CD14-positive monocyte (primary cell): ENCODE data around the gene ZFYVE28. TPM values are rescaled to one million over a fixed set of nuclear protein-coding genes. Genes with fewer than 3 reads are reported as not detected.

ENCODE experiments used
- DNase-seq, 3 donors: peaks; one replicate each; pipeline ENCODE4 v3.0.0-alpha.2; 2011 to 2022
- H2AFZ ChIP-seq: 2 replicates; pipeline ENCODE4 v1.6.0; 2012; ENCODE audit warnings: mild to moderate bottlenecking, low read depth, low read length, inconsistent platforms; ENCODE audit not compliant: insufficient read depth, poor library complexity, severe bottlenecking
- H3K27ac ChIP-seq, 2 donors: 1 replicate in 1 of 2; 2 replicates in 1 of 2; pipeline ENCODE4 v1.5.1; 2012 to 2013; ENCODE audit warnings: low read length in 2 of 2, control low read depth in 1 of 2, inconsistent platforms in 1 of 2, low read depth in 1 of 2, mild to moderate bottlenecking in 1 of 2
- H3K27me3 ChIP-seq, 2 donors: one replicate each; pipeline versions ENCODE4 v1.6.0 to v1.6.1; 2011 to 2013; ENCODE audit warnings: low read length in 2 of 2; ENCODE audit not compliant: control insufficient read depth in 2 of 2, insufficient read depth in 2 of 2
- H3K36me3 ChIP-seq, 2 donors: replicated peaks in 1 of 2; 1 replicate in 1 of 2; 2 replicates in 1 of 2; pipeline versions ENCODE4 v1.5.1 to v1.6.1; 2012 to 2013; ENCODE audit warnings: low read length in 2 of 2, control low read depth in 1 of 2, inconsistent platforms in 1 of 2, mild to moderate bottlenecking in 1 of 2; ENCODE audit not compliant: insufficient read depth in 2 of 2, control insufficient read depth in 1 of 2
- H3K4me1 ChIP-seq, 2 donors: 1 replicate in 1 of 2; 2 replicates in 1 of 2; pipeline versions ENCODE4 v1.5.1 to v1.6.1; 2012 to 2013; ENCODE audit warnings: low read length in 2 of 2, control low read depth in 1 of 2, inconsistent platforms in 1 of 2, mild to moderate bottlenecking in 1 of 2, moderate library complexity in 1 of 2; ENCODE audit not compliant: insufficient read depth in 2 of 2, control insufficient read depth in 1 of 2
- H3K4me2 ChIP-seq: replicated peaks from 2 replicates; pipeline ENCODE3; 2012; ENCODE audit warnings: low read length, moderate library complexity, mild to moderate bottlenecking; ENCODE audit not compliant: poor library complexity, severe bottlenecking; ENCODE audit errors: extremely low read depth
- H3K4me3 ChIP-seq, 3 experiments: fragments of 200-600 bp in 1 of 3; sonication (generic) in 1 of 3; replicated peaks in 1 of 3; 1 replicate in 2 of 3; 2 replicates in 1 of 3; pipeline ENCODE4 v1.5.1; 2011 to 2013; ENCODE audit warnings: low read length in 3 of 3, mild to moderate bottlenecking in 3 of 3, control low read depth in 2 of 3, low read depth in 2 of 3, inconsistent platforms in 1 of 3, moderate library complexity in 1 of 3
- H3K79me2 ChIP-seq: 2 replicates; pipeline ENCODE4 v1.6.0; 2012; ENCODE audit warnings: mild to moderate bottlenecking, control low read depth, inconsistent platforms, low read length, moderate library complexity; ENCODE audit not compliant: insufficient read depth
- H3K9ac ChIP-seq: 2 replicates; pipeline ENCODE4 v1.6.0; 2017; ENCODE audit warnings: low read length, mild to moderate bottlenecking; ENCODE audit not compliant: insufficient read depth, poor library complexity, severe bottlenecking
- H3K9me3 ChIP-seq, 2 donors: replicated peaks in 1 of 2; 1 replicate in 1 of 2; 2 replicates in 1 of 2; pipeline versions ENCODE4 v1.5.1 to v1.6.1; 2012 to 2013; ENCODE audit warnings: low read length in 2 of 2, control low read depth in 1 of 2; ENCODE audit not compliant: control insufficient read depth in 1 of 2, insufficient read depth in 1 of 2
- H4K20me1 ChIP-seq: 2 replicates; pipeline ENCODE4 v1.6.0; 2012; ENCODE audit warnings: mild to moderate bottlenecking, low read length, control low read depth, moderate library complexity; ENCODE audit not compliant: insufficient read depth
- H3K27ac Mint-ChIP-seq, 7 donors: one replicate each; pipeline ENCODE4 v1.8.0; 2020; ENCODE audit warnings: mild to moderate bottlenecking in 7 of 7, mixed read lengths in 7 of 7, moderate library complexity in 6 of 7, inconsistent platforms in 2 of 7
- H3K27me3 Mint-ChIP-seq, 3 donors: one replicate each; pipeline ENCODE4 v1.8.0; 2021 to 2022; ENCODE audit warnings: low read depth in 3 of 3, mild to moderate bottlenecking in 3 of 3, mixed read lengths in 3 of 3, moderate library complexity in 3 of 3, inconsistent platforms in 1 of 3
- H3K36me3 Mint-ChIP-seq, 2 donors: one replicate each; pipeline ENCODE4 v1.8.0; 2020; ENCODE audit warnings: mixed read lengths in 2 of 2, inconsistent platforms in 1 of 2, mild to moderate bottlenecking in 1 of 2
- H3K4me1 Mint-ChIP-seq: one replicate; pipeline ENCODE4 v1.8.0; 2020; ENCODE audit warnings: mild to moderate bottlenecking, mixed read lengths
- H3K4me3 Mint-ChIP-seq, 2 donors: one replicate each; pipeline ENCODE4 v1.8.0; 2020; ENCODE audit warnings: mild to moderate bottlenecking in 2 of 2, mixed read lengths in 2 of 2, moderate library complexity in 1 of 2
- H3K9me3 Mint-ChIP-seq, 7 donors: one replicate each; pipeline ENCODE4 v1.8.0; 2020 to 2022; ENCODE audit warnings: mixed read lengths in 7 of 7, mild to moderate bottlenecking in 6 of 7, moderate library complexity in 6 of 7, inconsistent platforms in 2 of 7
- WGBS: methylation state at CpG from one replicate; pipeline ENCODE4 v1.1.5; 2013; ENCODE audit warnings: missing lambda C conversion rate; ENCODE audit not compliant: insufficient coverage; 5-methylcytosine and 5-hydroxymethylcytosine counted together
- intact Hi-C, 2 donors: fragments of 100-400 bp; cut with micrococcal nuclease; formaldehyde crosslinking; loops; one replicate each; pipeline versions ENCODE4 v1.15.0 to v1.15.1; 2023
- polyA plus RNA-seq, 3 donors: library from polyadenylated mRNA; depleted of rRNA in 1 of 3; unstranded in 2 of 3; stranded (reverse) in 1 of 3; fragments of 300-500 nt in 2 of 3; fragments of >200 nt in 1 of 3; fragmentation: Illumina TruSeq in 2 of 3; gene quantifications; 1 replicate in 2 of 3; 2 replicates in 1 of 3; pipeline ENCODE4 v1.2.3, GENCODE V29; 2012 to 2021
- TF ChIP-seq, protein P1 (sequence below): fragments of 200-600 bp; IDR thresholded peaks from one replicate; pipeline ENCODE4 v1.8.0; 2022; ENCODE audit warnings: antibody characterized with exemption, mild to moderate bottlenecking

The ZFYVE28 gene
- polyA plus RNA-seq, 3 donors = 1.0 to 4.4 (median 1.1) TPM

- TF ChIP-seq, protein P1, sequence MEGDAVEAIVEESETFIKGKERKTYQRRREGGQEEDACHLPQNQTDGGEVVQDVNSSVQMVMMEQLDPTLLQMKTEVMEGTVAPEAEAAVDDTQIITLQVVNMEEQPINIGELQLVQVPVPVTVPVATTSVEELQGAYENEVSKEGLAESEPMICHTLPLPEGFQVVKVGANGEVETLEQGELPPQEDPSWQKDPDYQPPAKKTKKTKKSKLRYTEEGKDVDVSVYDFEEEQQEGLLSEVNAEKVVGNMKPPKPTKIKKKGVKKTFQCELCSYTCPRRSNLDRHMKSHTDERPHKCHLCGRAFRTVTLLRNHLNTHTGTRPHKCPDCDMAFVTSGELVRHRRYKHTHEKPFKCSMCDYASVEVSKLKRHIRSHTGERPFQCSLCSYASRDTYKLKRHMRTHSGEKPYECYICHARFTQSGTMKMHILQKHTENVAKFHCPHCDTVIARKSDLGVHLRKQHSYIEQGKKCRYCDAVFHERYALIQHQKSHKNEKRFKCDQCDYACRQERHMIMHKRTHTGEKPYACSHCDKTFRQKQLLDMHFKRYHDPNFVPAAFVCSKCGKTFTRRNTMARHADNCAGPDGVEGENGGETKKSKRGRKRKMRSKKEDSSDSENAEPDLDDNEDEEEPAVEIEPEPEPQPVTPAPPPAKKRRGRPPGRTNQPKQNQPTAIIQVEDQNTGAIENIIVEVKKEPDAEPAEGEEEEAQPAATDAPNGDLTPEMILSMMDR = no peak
- peaks cover 30 to 44% (median 42%) of the 10 kb centered on the region in 3 donors for H3K27me3 Mint-ChIP-seq
- WGBS = no CpG with 5 or more reads among the region's 3 CpGs
- Histone ChIP-seq H2AFZ (no peak overlapping the region), H4K20me1 (no peaks in the 10 kb centered on the region), H3K9me3 (no peaks in the 10 kb centered on the region), H3K9ac (no peak overlapping the region), H3K36me3 (no peaks in the 10 kb centered on the region), H3K4me1 (peaks cover 60 to 69% of the 10 kb centered on the region in 2 donors), H3K79me2 (no peaks in the 10 kb centered on the region), H3K4me3 (no peak overlapping the region), H3K27me3 (peaks cover 16 to 36% of the 10 kb centered on the region in 2 donors), H3K27ac (no peak overlapping the region), H3K4me2 (no peak overlapping the region)
- no peak overlapping the region for H3K27ac Mint-ChIP-seq
- peak overlapping the region in 1 of 2 donors; percentile 89 for H3K4me3 Mint-ChIP-seq
- H3K9me3 Mint-ChIP-seq = peaks cover 0 to 13% (median 3%) of the 10 kb centered on the region in 7 donors
- H3K4me1 Mint-ChIP-seq = peaks cover 60% of the 10 kb centered on the region
- DNase-seq = no peak
- H3K36me3 Mint-ChIP-seq = peaks cover 8 to 18% of the 10 kb centered on the region in 2 donors
- intact Hi-C loops = loop anchor here (5.0 kb wide), 3 partner anchors 122 to 547 kb away; partner anchors contain the start of genes FAM193A (in 1 of the 2), GRK4 (in 1 of the 2), MXD4 (in 1 of the 2) and NOP14 (in 1 of the 2)
Observed at GRCh38 chr4:2415213-2415612, 3.2 kb downstream of the ZFYVE28 start.

- WGBS = 15% methylated on average over 8 of the region's 14 CpGs
- peaks cover 48 to 57% of the 10 kb centered on the region in 2 donors for H3K4me1 ChIP-seq
Observed at GRCh38 chr4:2413821-2414610, 4.4 kb downstream of the ZFYVE28 start.

More at GRCh38 chr4:2413821-2414610, 4.4 kb downstream of the ZFYVE28 start:
- Mint-ChIP-seq H3K36me3 (peaks cover 8 to 18% of the 10 kb centered on the region in 2 donors), H3K4me1 (peaks cover 48% of the 10 kb centered on the region), H3K9me3 (peaks cover 0 to 13% (median 3%) of the 10 kb centered on the region in 7 donors), H3K27ac (peak overlapping the region; percentile 91 to 98 (median 97)), H3K27me3 (peaks cover 28 to 38% (median 34%) of the 10 kb centered on the region in 3 donors), H3K4me3 (peak overlapping the region; percentile 75 to 89)
- Histone ChIP-seq H3K79me2 (no peaks in the 10 kb centered on the region), H4K20me1 (no peaks in the 10 kb centered on the region), H3K4me3 (peak overlapping the region; percentile 1 to 72 (median 24)), H3K4me2 (peak overlapping the region; percentile 80), H3K27me3 (peaks cover 16 to 29% of the 10 kb centered on the region in 2 donors), H3K9ac (peak overlapping the region; percentile 60), H3K36me3 (no peaks in the 10 kb centered on the region), H3K27ac (peak overlapping the region; percentile 66 to 87), H3K9me3 (no peaks in the 10 kb centered on the region), H2AFZ (peak overlapping the region; percentile 66)
- intact Hi-C loops = no loop called here
- DNase-seq = peak in 1 of 3 donors; percentile 71
- TF ChIP-seq, protein P1 = no peak
